Fibroblast of lung (primary cell): ENCODE measurements around the gene RPL14. TPM values are rescaled to one million over a fixed set of nuclear protein-coding genes. Genes with fewer than 3 reads are reported as not detected.

Experiments
- DNase-seq, 2 donors: peaks; one replicate each; pipeline versions ENCODE4 v3.0.0 to v3.0.0-alpha.2; 2010; ENCODE audit warnings: low read depth in 2 of 2
- H2AFZ ChIP-seq: 2 replicates; pipeline ENCODE4 v1.5.1; 2012; ENCODE audit warnings: low read length, control low read depth, inconsistent platforms
- H3K27ac ChIP-seq: 2 replicates; pipeline ENCODE4 v1.5.1; 2011; ENCODE audit warnings: low read length, control low read depth; ENCODE audit not compliant: insufficient read depth
- H3K27me3 ChIP-seq: 2 replicates; pipeline ENCODE4 v1.5.1; 2011; ENCODE audit warnings: mild to moderate bottlenecking, low read length; ENCODE audit not compliant: control insufficient read depth, insufficient read depth
- H3K36me3 ChIP-seq: 2 replicates; pipeline ENCODE4 v1.5.1; 2011; ENCODE audit warnings: low read length; ENCODE audit not compliant: control insufficient read depth, insufficient read depth
- H3K4me1 ChIP-seq: 2 replicates; pipeline ENCODE4 v1.5.1; 2011; ENCODE audit warnings: low read length; ENCODE audit not compliant: control insufficient read depth, insufficient read depth; ENCODE audit errors: extremely low read depth
- H3K4me2 ChIP-seq: 2 replicates; pipeline ENCODE4 v1.5.1; 2011; ENCODE audit warnings: low read length, control low read depth; ENCODE audit not compliant: insufficient read depth; ENCODE audit errors: extremely low read depth
- H3K4me3 ChIP-seq, 4 experiments: fragments of 200-600 bp in 1 of 4; sonication (generic) in 1 of 4; replicated peaks in 1 of 4; 2 replicates each; pipeline ENCODE4 v1.5.1; 2011 to 2016; ENCODE audit warnings: low read length in 4 of 4, low read depth in 3 of 4, mild to moderate bottlenecking in 3 of 4, control low read depth in 2 of 4, inconsistent platforms in 1 of 4, mixed read lengths in 1 of 4; ENCODE audit not compliant: insufficient read depth in 1 of 4; ENCODE audit errors: control extremely low read depth in 1 of 4
- H3K79me2 ChIP-seq: 2 replicates; pipeline ENCODE4 v1.5.1; 2012; ENCODE audit warnings: mild to moderate bottlenecking, low read length, inconsistent platforms; ENCODE audit not compliant: control insufficient read depth, insufficient read depth
- H3K9ac ChIP-seq: 2 replicates; pipeline ENCODE4 v1.5.1; 2011; ENCODE audit warnings: mild to moderate bottlenecking, low read length, control low read depth; ENCODE audit not compliant: insufficient read depth
- H3K9me3 ChIP-seq: 2 replicates; pipeline ENCODE4 v1.5.1; 2012; ENCODE audit warnings: low read depth, low read length; ENCODE audit not compliant: control insufficient read depth, insufficient read depth
- H4K20me1 ChIP-seq: 2 replicates; pipeline ENCODE4 v1.5.1; 2011; ENCODE audit warnings: low read length; ENCODE audit not compliant: control insufficient read depth, insufficient read depth; ENCODE audit errors: extremely low read depth
- EZH2 ChIP-seq: IDR thresholded peaks from 2 replicates; pipeline ENCODE4 v1.5.1; 2012; ENCODE audit warnings: low read length, control low read depth, mild to moderate bottlenecking; ENCODE audit errors: missing control alignments
- polyA plus RNA-seq, 2 donors: library from polyadenylated mRNA; depleted of rRNA in 1 of 2; stranded (reverse) in 1 of 2; unstranded in 1 of 2; fragments of >200 nt; gene quantifications; 2 replicates each; pipeline ENCODE4 v1.2.1, GENCODE V29; 2011 to 2012; ENCODE audit warnings: missing spikeins in 1 of 2
- total RNA-seq: library from RNA; depleted of rRNA; stranded (reverse); fragments of >200 nt; gene quantifications from 2 replicates; pipeline ENCODE4 v1.2.1, GENCODE V29; 2014
- TF ChIP-seq, protein P1 (sequence below), 2 donors: IDR thresholded peaks in 1 of 2; conservative IDR thresholded peaks in 1 of 2; 1 replicate in 1 of 2; 2 replicates in 1 of 2; pipeline ENCODE4 v1.5.1; 2011 to 2012; ENCODE audit warnings: low read length in 2 of 2, control low read depth in 1 of 2, inconsistent platforms in 1 of 2, low read depth in 1 of 2, mild to moderate bottlenecking in 1 of 2

The RPL14 gene
- total and polyA plus RNA-seq, 2 donors (not counting 1 experiment from before 2014, with no cell fraction given), result 314 to 658 TPM

DNA sequence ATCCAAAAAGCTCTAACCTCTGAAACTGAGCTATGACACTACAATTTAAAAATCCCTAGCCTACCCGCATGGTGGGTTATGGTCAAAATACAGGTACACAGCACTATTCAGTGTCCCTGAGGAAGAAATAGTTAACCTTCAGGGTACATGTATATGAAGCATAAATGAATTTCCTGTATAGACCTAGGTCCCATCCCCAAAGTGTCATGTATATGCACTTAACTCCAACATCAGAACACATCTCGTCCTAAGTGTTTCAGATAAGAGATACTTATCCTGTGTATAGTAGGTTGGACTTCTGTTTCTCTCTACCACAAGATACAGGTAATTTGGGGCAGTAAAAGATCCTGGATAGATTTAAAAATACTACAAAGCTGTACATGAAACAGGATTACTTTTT, 6.4 kb downstream of the RPL14 start:
- Histone ChIP-seq H3K9ac (no peak overlapping the region), H3K27ac (no peak overlapping the region), H3K4me3 (no peak overlapping the region), H2AFZ (no peak overlapping the region), H3K9me3 (no peaks in the 10 kb centered on the region), H3K27me3 (no peaks in the 10 kb centered on the region), H3K4me2 (no peak overlapping the region), H3K79me2 (peaks cover 15% of the 10 kb centered on the region), H3K4me1 (peaks cover 2% of the 10 kb centered on the region), H4K20me1 (no peaks in the 10 kb centered on the region), H3K36me3 (peaks cover 13% of the 10 kb centered on the region)
- DNase-seq, result no peak
- no peak for TF ChIP-seq EZH2
- TF ChIP-seq, protein P1, sequence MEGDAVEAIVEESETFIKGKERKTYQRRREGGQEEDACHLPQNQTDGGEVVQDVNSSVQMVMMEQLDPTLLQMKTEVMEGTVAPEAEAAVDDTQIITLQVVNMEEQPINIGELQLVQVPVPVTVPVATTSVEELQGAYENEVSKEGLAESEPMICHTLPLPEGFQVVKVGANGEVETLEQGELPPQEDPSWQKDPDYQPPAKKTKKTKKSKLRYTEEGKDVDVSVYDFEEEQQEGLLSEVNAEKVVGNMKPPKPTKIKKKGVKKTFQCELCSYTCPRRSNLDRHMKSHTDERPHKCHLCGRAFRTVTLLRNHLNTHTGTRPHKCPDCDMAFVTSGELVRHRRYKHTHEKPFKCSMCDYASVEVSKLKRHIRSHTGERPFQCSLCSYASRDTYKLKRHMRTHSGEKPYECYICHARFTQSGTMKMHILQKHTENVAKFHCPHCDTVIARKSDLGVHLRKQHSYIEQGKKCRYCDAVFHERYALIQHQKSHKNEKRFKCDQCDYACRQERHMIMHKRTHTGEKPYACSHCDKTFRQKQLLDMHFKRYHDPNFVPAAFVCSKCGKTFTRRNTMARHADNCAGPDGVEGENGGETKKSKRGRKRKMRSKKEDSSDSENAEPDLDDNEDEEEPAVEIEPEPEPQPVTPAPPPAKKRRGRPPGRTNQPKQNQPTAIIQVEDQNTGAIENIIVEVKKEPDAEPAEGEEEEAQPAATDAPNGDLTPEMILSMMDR (conservative IDR thresholded peaks at IDR 0.05 in 1 of 2, IDR thresholded peaks at IDR 0.05 in 1 of 2; ENCODE audit: low read depth in 1 of 2, low read length in 2 of 2), result no peak

GRCh38 chr3:40464339-40465110, 7.4 kb downstream of the RPL14 start:
- Histone ChIP-seq H2AFZ (no peak overlapping the region), H3K36me3 (peaks cover 10% of the 10 kb centered on the region), H3K27ac (no peak overlapping the region), H3K79me2 (peaks cover 7% of the 10 kb centered on the region), H3K9ac (no peak overlapping the region), H3K9me3 (no peaks in the 10 kb centered on the region), H4K20me1 (no peaks in the 10 kb centered on the region), H3K4me3 (no peak overlapping the region), H3K4me1 (no peaks in the 10 kb centered on the region), H3K4me2 (no peak overlapping the region), H3K27me3 (no peaks in the 10 kb centered on the region)
- TF ChIP-seq, protein P1 (conservative IDR thresholded peaks at IDR 0.05 in 1 of 2, IDR thresholded peaks at IDR 0.05 in 1 of 2; ENCODE audit: low read depth in 1 of 2, low read length in 2 of 2), result no peak
- no peak for TF ChIP-seq EZH2
- DNase-seq, result no peak

- H3K36me3 ChIP-seq, result peaks cover 10% of the 10 kb centered on the region
- DNase-seq, result no peak
- no peaks in the 10 kb centered on the region for H4K20me1 ChIP-seq
- H3K9me3 ChIP-seq, result no peaks in the 10 kb centered on the region
- H3K4me3 ChIP-seq, result no peak overlapping the region
- TF ChIP-seq, protein P1 (conservative IDR thresholded peaks at IDR 0.05 in 1 of 2, IDR thresholded peaks at IDR 0.05 in 1 of 2; ENCODE audit: low read depth in 1 of 2, low read length in 2 of 2), result no peak
- TF ChIP-seq EZH2, result no peak
- H3K9ac ChIP-seq, result no peak overlapping the region
- H2AFZ ChIP-seq, result no peak overlapping the region
- H3K27me3 ChIP-seq, result no peaks in the 10 kb centered on the region
- no peaks in the 10 kb centered on the region for H3K4me1 ChIP-seq
- no peak overlapping the region for H3K4me2 ChIP-seq
- H3K79me2 ChIP-seq, result peaks cover 4% of the 10 kb centered on the region
- no peak overlapping the region for H3K27ac ChIP-seq
These were observed 7.9 kb downstream of the RPL14 start for GRCh38 chr3:40465111-40465407.
